Activated CD4-positive, alpha-beta memory T cell treated with anti-CD3 and anti-CD28 coated beads for 36 hours (primary cell): ENCODE measurements around the gene FBN1. TPM values are rescaled to one million over a fixed set of nuclear protein-coding genes. Genes with fewer than 3 reads are reported as not detected.

ENCODE experiments used
- CTCF ChIA-PET: fragments of 350-600 bp; sonication (Branson Sonifier 250); formaldehyde crosslinking; loops from one replicate; lab custom pipeline; 2021; ENCODE audit warnings: antibody characterized with exemption, inconsistent platforms; lab: Charles Lee
- POLR2A ChIA-PET: fragments of 350-600 bp; sonication (Branson Sonifier 250); formaldehyde crosslinking; loops from one replicate; lab custom pipeline; 2021; ENCODE audit warnings: antibody characterized with exemption; lab: Charles Lee
- DNase-seq: peaks from one replicate; pipeline ENCODE4 v3.0.0-alpha.2; 2020
- H3K27ac Mint-ChIP-seq: one replicate; pipeline ENCODE4 v1.8.0; 2021; ENCODE audit warnings: mixed read lengths
- H3K27me3 Mint-ChIP-seq: one replicate; pipeline ENCODE4 v1.8.0; 2021; ENCODE audit warnings: mixed read lengths
- H3K36me3 Mint-ChIP-seq: one replicate; pipeline ENCODE4 v1.8.0; 2021; ENCODE audit warnings: mixed read lengths
- H3K4me1 Mint-ChIP-seq: one replicate; pipeline ENCODE4 v1.8.0; 2021; ENCODE audit warnings: low read depth, mixed read lengths
- H3K4me3 Mint-ChIP-seq: one replicate; pipeline ENCODE4 v1.8.0; 2021; ENCODE audit warnings: mild to moderate bottlenecking, mixed read lengths
- H3K9me3 Mint-ChIP-seq: one replicate; pipeline ENCODE4 v1.8.0; 2021; ENCODE audit warnings: mixed read lengths
- intact Hi-C: fragments of 100-400 bp; cut with micrococcal nuclease; formaldehyde crosslinking; loops from one replicate; pipeline ENCODE4 v1.15.1; 2023
- total RNA-seq, 2 experiments: library from RNA; stranded (reverse); gene quantifications; one replicate each; pipeline ENCODE4 v1.2.3, GENCODE V29; 2021

The FBN1 gene
- total RNA-seq, 2 experiments from 2014 or later: 0.34 to 0.52 TPM

GRCh38 chr15:48672206-48672605 lies 26.7 kb upstream of the FBN1 start:
- H3K9me3 Mint-ChIP-seq: no peaks in the 10 kb centered on the region
- H3K27me3 Mint-ChIP-seq: no peaks in the 10 kb centered on the region
- CTCF ChIA-PET: no interaction called here
- no peak overlapping the region for H3K27ac Mint-ChIP-seq
- POLR2A ChIA-PET: no interaction called here
- no peak overlapping the region for H3K4me3 Mint-ChIP-seq
- H3K4me1 Mint-ChIP-seq: no peaks in the 10 kb centered on the region
- DNase-seq: no peak
- no peaks in the 10 kb centered on the region for H3K36me3 Mint-ChIP-seq
- intact Hi-C loops: no loop called here

GRCh38 chr15:48671103-48672022 lies 25.9 kb upstream of the FBN1 start:
- intact Hi-C loops: no loop called here
- H3K36me3 Mint-ChIP-seq: no peaks in the 10 kb centered on the region
- ChIA-PET POLR2A (no interaction called here), CTCF (no interaction called here)
- H3K9me3 Mint-ChIP-seq: no peaks in the 10 kb centered on the region
- H3K4me1 Mint-ChIP-seq: no peaks in the 10 kb centered on the region
- no peaks in the 10 kb centered on the region for H3K27me3 Mint-ChIP-seq
- DNase-seq: no peak
- H3K4me3 Mint-ChIP-seq: no peak overlapping the region
- no peak overlapping the region for H3K27ac Mint-ChIP-seq

DNA sequence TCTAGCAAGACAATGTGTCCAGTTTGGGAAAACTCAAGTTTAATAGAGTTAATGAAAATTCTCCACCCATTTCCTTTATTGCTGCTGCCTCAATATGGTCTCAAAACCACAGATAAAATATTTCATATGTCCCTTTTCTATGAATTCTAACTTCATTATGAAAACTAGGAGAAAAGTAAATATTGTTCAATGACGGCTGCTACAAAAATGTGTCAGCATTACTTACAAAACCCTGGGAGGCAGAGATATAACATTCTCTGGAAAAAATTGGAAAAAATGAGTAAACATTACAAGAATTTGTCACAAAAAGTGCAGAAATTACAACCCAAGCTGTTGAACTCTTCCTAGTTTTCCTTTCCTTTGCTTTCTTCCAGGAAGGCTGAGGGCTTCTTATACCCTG lies 22.2 kb upstream of the FBN1 start:
- Mint-ChIP-seq H3K4me3 (no peak overlapping the region), H3K27me3 (no peaks in the 10 kb centered on the region), H3K36me3 (no peaks in the 10 kb centered on the region), H3K4me1 (no peaks in the 10 kb centered on the region), H3K27ac (no peak overlapping the region), H3K9me3 (no peaks in the 10 kb centered on the region)
- ChIA-PET CTCF (no interaction called here), POLR2A (no interaction called here)
- no peak for DNase-seq
- intact Hi-C loops: no loop called here

DNA sequence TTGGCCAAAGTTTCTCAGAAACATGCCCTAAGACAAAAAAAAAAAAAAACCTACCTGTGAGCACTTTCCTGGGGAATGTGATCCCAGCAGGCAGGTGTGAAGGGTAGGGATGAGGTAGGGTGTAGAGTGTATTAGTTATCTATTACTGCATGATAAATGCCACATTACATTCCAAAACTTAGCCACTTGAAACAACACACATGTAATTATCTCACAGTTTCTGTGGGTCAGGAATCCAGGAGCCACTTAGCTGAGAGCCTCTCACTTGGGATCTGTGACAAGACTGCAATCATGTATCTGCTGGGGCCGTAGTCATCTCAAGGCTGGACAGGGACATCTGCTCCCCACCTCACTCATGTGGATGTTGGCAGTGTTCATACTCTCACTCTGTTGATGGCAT lies 18.9 kb upstream of the FBN1 start:
- Mint-ChIP-seq H3K27me3 (peaks cover 4% of the 10 kb centered on the region), H3K4me1 (no peaks in the 10 kb centered on the region), H3K27ac (no peak overlapping the region), H3K4me3 (no peak overlapping the region), H3K9me3 (no peaks in the 10 kb centered on the region), H3K36me3 (no peaks in the 10 kb centered on the region)
- intact Hi-C loops: no loop called here
- DNase-seq: no peak
- ChIA-PET POLR2A (no interaction called here), CTCF (no interaction called here)

- ChIA-PET POLR2A (no interaction called here), CTCF (no interaction called here)
- H3K36me3 Mint-ChIP-seq: no peaks in the 10 kb centered on the region
- peaks cover 4% of the 10 kb centered on the region for H3K27me3 Mint-ChIP-seq
- intact Hi-C loops: no loop called here
- H3K27ac Mint-ChIP-seq: no peak overlapping the region
- H3K4me3 Mint-ChIP-seq: no peak overlapping the region
- no peaks in the 10 kb centered on the region for H3K4me1 Mint-ChIP-seq
- no peak for DNase-seq
- no peaks in the 10 kb centered on the region for H3K9me3 Mint-ChIP-seq
These were observed 12.6 kb upstream of the FBN1 start for GRCh38 chr15:48657950-48658591.

GRCh38 chr15:48654801-48655200 lies 9.3 kb upstream of the FBN1 start:
- H3K4me1 Mint-ChIP-seq: no peaks in the 10 kb centered on the region
- CTCF ChIA-PET: no interaction called here
- intact Hi-C loops: no loop called here
- H3K4me3 Mint-ChIP-seq: no peak overlapping the region
- no peak overlapping the region for H3K27ac Mint-ChIP-seq
- POLR2A ChIA-PET: no interaction called here
- H3K9me3 Mint-ChIP-seq: no peaks in the 10 kb centered on the region
- H3K36me3 Mint-ChIP-seq: no peaks in the 10 kb centered on the region
- peaks cover 4% of the 10 kb centered on the region for H3K27me3 Mint-ChIP-seq
- no peak for DNase-seq

DNA sequence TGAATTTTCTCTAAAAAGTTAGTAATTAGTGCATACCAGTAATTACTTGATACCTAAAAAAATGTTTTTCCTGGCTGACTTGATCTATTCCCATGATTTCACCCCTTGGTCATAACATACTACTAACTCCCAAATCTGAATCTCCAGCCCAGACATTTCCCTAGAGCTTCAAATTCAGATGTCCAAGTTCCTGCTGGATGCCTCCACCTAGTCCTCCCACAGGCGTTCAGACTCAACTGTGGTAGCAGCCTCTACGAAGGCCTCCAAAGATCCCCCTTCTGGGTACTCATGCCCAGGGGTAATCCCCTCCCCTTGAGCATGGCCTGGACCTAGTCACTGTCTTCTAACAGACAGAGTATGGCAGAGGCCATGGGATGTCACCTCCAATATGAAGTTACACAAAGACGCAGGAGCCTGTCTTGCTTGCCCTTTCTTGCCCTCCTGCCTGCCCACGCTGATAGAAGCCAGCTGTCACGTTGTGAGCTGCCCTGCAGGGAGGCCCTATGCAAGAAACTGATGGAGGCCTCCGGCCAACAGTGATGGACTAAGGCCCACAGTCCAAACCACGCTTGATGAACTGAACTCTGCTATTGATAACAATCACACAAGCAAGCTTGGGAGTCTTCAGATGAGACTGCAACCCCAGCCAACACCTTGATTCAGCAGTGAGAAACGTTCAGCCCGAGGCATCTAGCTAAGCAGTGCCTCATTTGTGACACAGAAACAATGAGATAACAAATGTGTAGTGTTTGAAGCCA lies 8.6 kb upstream of the FBN1 start:
- H3K36me3 Mint-ChIP-seq: no peaks in the 10 kb centered on the region
- ChIA-PET CTCF (no interaction called here), POLR2A (no interaction called here)
- no peak overlapping the region for H3K27ac Mint-ChIP-seq
- H3K9me3 Mint-ChIP-seq: no peaks in the 10 kb centered on the region
- H3K4me3 Mint-ChIP-seq: no peak overlapping the region
- H3K27me3 Mint-ChIP-seq: peaks cover 1% of the 10 kb centered on the region
- H3K4me1 Mint-ChIP-seq: no peaks in the 10 kb centered on the region
- intact Hi-C loops: no loop called here
- DNase-seq: no peak

DNA sequence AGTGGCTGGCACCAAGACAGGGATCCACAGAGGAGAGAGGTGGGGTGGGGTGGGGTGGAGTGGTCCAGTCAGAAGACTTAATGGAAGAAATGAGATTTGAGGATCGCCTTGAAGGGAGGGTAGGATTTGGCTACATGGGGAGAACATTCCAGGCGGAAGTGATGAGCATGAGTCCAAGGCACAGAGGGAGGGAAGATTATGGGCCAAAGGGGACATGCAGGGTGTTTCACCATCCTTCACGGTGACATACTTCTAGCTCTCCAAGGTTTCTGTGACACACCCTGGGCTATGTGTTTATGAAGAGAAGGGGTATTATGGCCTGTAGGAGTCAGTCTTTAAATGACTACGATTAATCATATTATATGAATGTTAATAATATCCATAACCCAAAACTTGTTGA lies 7.7 kb upstream of the FBN1 start:
- Mint-ChIP-seq H3K4me1 (no peaks in the 10 kb centered on the region), H3K27ac (no peak overlapping the region), H3K27me3 (peaks cover 1% of the 10 kb centered on the region), H3K4me3 (no peak overlapping the region), H3K36me3 (no peaks in the 10 kb centered on the region), H3K9me3 (no peaks in the 10 kb centered on the region)
- POLR2A ChIA-PET: no interaction called here
- CTCF ChIA-PET: no interaction called here
- no peak for DNase-seq
- intact Hi-C loops: no loop called here

GRCh38 chr15:48652510-48653076 lies 7.1 kb upstream of the FBN1 start:
- Mint-ChIP-seq H3K9me3 (no peaks in the 10 kb centered on the region), H3K36me3 (no peaks in the 10 kb centered on the region), H3K27me3 (peaks cover 1% of the 10 kb centered on the region), H3K27ac (no peak overlapping the region), H3K4me1 (no peaks in the 10 kb centered on the region), H3K4me3 (no peak overlapping the region)
- CTCF ChIA-PET: no interaction called here
- POLR2A ChIA-PET: no interaction called here
- DNase-seq: no peak
- intact Hi-C loops: no loop called here

- H3K4me3 Mint-ChIP-seq: no peak overlapping the region
- POLR2A ChIA-PET: no interaction called here
- intact Hi-C loops: no loop called here
These were observed 5.4 kb upstream of the FBN1 start for GRCh38 chr15:48650931-48651330.

GRCh38 chr15:48647962-48648361 lies 2.5 kb upstream of the FBN1 start:
- Mint-ChIP-seq H3K9me3 (no peaks in the 10 kb centered on the region), H3K27me3 (peaks cover 30% of the 10 kb centered on the region), H3K4me3 (no peak overlapping the region), H3K4me1 (no peaks in the 10 kb centered on the region), H3K36me3 (no peaks in the 10 kb centered on the region), H3K27ac (no peak overlapping the region)
- ChIA-PET POLR2A (no interaction called here), CTCF (interaction anchor here (0.6 kb wide), 1 partner anchor 87 kb away, joined by 4 read pairs; no protein-coding TSS in a partner anchor)
- no peak for DNase-seq
- intact Hi-C loops: no loop called here

More at GRCh38 chr15:48650931-48651330, 5.4 kb upstream of the FBN1 start:
- Mint-ChIP-seq H3K27me3 (peaks cover 12% of the 10 kb centered on the region), H3K4me1 (no peaks in the 10 kb centered on the region), H3K36me3 (no peaks in the 10 kb centered on the region), H3K27ac (no peak overlapping the region), H3K9me3 (no peaks in the 10 kb centered on the region)
- no peak for DNase-seq
- CTCF ChIA-PET: no interaction called here

DNA sequence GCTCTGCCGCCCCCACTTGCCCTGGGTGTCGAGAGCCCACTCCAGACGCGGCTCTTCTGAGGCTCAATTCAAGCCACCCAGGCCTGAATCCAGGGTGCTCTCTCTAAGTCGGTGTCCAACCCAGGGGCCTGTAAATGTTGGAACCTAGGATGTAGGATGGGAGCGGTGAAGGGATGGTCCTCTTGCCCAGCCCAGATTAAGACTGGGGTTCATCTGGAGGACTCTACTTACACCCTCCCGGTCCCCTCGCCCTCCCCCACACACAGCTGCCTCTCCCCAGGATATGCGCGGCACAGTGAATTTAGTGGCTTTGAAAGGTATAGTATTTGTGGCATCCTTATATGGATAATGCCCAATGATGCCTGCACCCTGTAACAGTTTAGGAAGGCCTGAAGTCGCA lies 822 bp upstream of the FBN1 start:
- H3K4me3 Mint-ChIP-seq: no peak overlapping the region
- intact Hi-C loops: no loop called here
- no peaks in the 10 kb centered on the region for H3K9me3 Mint-ChIP-seq
- DNase-seq: no peak
- CTCF ChIA-PET: no interaction called here
- H3K36me3 Mint-ChIP-seq: no peaks in the 10 kb centered on the region
- POLR2A ChIA-PET: no interaction called here
- H3K27ac Mint-ChIP-seq: no peak overlapping the region
- H3K27me3 Mint-ChIP-seq: peaks cover 29% of the 10 kb centered on the region
- no peaks in the 10 kb centered on the region for H3K4me1 Mint-ChIP-seq
